M059J (cell line): Measurements from ENCODE around the gene TMEM115. TPM values are rescaled to one million over a fixed set of nuclear protein-coding genes. Genes with fewer than 3 reads are reported as not detected.

Experiments
- DNase-seq: peaks from one replicate; pipeline ENCODE4 v3.0.0-alpha.2; 2012; ENCODE audit warnings: low read depth
- total RNA-seq: library from RNA; depleted of rRNA; stranded (reverse); fragments of >200 nt; shearing (Covaris generic); gene quantifications from 2 replicates; pipeline ENCODE4 v1.2.3, GENCODE V29; 2014

TMEM115 gene
- total RNA-seq, 1 experiment from 2014 or later: 38.2 TPM

DNA sequence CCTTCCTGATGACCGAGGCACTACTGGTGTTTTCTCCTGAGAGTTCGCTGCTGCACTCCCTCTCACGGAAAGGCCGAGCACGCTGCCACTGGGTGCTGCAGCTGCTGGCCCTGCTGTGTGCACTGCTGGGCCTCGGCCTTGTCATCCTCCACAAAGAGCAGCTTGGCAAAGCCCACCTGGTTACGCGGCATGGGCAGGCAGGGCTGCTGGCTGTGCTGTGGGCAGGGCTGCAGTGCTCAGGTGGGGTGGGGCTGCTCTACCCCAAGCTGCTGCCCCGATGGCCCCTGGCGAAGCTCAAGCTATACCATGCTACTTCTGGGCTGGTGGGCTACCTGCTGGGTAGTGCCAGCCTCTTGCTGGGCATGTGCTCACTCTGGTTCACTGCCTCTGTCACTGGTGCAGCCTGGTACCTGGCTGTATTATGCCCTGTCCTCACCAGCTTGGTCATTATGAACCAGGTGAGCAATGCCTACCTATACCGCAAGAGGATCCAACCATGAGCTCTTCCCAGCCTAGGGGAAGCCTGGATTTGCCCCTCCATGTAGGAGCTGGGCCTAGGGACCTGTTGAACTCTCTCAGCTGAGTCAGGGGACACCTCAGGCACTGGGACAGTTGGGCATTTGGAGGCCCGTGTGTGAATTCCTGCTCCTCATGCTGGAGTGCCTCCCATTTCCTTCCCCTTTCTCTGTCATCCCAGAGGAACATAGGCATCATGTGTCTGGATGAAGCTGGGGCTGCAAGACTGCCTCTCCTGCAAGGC, 5.9 kb downstream of the TMEM115 start:
- DNase-seq: no peak

DNA sequence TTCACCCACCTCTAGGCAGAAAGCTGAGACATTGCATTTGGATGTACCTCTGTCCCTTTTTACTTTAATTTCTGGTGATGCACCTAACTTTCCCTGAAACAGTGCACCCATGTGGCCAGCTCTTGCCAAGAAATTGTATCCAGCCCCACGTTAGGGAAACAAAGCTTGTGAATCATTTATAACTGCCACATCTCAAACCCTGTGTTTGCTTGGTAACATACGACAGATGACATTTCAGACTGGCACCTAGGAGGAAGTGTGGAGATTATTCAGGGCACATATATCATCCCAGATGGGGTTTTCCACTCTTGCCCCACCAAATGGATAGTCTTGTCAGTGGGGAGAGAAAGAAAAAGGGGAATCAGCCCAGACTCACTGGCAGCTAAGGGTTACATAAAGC, 6.5 kb downstream of the TMEM115 start:
- DNase-seq: peak; percentile 43

DNA sequence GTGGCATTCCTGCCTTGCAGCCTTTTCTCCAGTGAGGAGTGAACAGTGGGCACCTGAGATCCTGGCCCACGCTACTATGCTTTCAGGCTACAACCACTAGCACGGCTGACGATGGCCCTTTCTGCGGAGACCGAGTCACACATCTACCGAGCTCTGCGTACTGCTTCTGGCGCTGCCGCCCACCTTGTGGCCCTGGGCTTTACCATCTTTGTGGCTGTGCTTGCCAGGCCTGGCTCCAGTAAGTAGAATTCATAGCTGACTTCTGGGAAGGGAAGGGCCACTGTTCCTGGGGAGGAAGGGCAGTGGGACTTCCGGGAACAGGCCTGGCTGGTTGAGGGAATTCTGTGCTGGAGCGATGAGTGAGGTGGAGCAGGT, 8.0 kb downstream of the TMEM115 start:
- DNase-seq: no peak

DNA sequence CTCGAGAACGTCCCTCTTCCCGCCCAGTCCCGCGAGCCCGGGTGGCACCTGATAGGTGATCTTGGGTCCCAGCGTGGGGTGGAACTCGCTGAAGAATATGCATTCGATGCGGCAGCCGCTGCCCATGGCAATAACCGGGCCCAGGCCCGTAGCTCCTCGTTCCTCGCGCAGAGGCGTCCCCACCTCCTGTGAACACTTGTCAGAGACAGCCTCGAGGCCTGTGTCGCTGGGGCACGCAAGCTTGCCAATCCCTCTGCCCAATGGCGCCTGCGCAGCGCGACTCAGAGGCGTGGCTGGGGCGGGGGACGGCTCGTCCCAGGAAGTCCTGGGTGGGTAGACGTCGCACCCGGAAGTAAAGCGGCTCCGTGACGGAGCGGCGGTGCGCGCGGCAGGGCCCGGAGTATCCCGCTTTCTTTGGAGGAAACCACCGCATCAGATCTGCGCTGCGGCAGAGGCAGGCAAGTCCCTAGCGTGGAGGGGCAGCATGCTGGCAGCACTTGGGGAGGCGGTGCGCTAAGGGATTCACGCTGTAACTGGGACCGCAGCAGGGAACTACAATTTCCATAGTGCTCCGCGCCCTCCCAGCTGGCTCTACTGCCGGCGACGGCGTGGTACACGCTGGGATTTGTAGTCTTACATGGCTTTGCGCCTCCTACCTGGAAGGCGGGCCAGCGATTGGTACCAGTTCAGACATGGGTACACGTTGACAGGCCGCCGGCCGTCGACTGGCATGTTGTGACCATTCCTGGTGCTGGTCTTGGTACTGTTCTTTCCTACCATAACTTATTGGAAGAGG, 8.6 kb downstream of the TMEM115 start, which contains the start of the genes CYB561D2 and NPRL2:
Gene CYB561D2 (plus strand): TSS at position 336 of the 796 bp plus-strand sequence. CDS start 572 bp downstream, outside the sequence.
Gene NPRL2 (minus strand): TSS at position 249 of the 796 bp plus-strand sequence. CDS start 123 bp downstream, at position 126.
- DNase-seq: peak; percentile 91

DNA sequence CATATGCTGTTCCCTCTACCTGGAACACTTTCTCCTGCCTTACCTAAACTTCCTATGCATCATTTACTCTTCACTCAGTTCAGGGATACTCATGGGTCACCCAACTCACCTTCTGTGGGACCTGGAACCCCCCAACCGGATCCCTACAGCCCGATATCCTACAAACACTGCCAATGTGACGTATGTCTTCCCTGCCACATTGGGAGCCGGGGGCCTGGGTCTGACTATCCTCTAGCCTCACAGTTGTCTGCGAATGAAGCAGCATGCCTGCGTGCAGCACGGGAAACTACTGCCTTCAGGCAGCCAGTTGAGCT, 9.2 kb downstream of the TMEM115 start:
- no peak for DNase-seq

DNA sequence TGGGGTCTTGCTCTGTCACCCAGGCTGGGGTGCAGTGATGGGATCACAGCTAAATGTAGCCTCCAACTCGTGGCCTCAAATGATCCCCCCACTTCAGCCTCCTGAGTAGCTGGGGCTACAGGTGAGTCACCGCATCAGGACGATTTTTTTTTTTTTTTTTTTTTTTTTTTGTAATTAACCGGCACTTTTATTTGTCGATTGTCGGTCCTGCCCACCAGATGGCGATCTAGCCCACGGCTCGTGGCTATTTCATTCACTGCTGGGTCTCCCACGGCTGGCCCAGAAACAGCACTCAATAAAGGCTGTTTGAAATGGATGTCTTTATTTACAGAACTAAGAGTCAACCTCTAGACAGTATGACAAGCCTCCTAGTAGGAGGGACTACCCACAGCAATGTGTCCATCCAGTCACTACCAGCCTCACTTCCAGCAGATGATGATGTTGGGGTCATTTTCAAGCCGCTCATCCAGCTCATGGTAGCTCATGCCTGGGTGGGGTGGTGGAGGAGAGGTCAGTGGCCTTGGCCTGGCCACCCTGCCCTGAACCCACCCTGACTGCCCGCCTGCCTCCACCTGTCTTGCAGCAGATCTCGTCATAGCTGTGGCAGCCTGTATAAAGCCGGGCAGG, 12.0 kb downstream of the TMEM115 start:
- DNase-seq: peak; percentile 72

DNA sequence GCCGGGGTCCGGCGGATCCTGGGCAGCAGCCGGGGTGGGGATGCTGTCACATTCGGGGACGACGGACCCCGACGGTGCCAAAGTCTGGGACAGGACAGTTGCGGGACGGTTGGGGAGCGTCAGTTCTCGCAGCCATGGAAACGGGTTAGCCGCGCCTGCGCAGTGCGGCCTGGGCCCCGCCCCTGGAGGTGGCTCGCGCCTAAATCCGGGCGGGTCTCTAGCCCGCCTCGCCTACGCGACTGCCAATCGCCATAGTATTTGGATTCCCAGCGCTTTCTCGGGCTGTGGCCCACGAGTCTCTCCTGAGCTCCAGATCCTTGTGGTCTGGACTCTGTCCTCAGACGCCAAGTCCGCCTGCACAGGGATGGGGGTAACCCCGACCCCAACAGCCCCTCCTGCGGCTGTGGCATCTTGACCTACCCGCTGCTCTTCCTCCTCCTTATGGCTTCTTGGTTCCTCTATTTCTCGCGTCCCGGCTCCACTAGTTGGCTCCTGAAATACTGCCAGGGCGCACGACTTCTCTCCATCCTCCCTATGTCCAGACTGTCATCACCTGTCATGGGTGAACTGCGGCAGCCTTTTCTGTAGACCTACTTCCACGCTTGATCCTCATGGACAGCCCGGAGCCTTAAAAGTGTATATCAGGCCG, 13.6 kb downstream of the TMEM115 start, which contains the start of gene ZMYND10:
Gene ZMYND10 (minus strand): TSS at position 147 of the 649 bp plus-strand sequence. CDS start 153 bp downstream, outside the sequence.
- DNase-seq: peak; percentile 56

DNA sequence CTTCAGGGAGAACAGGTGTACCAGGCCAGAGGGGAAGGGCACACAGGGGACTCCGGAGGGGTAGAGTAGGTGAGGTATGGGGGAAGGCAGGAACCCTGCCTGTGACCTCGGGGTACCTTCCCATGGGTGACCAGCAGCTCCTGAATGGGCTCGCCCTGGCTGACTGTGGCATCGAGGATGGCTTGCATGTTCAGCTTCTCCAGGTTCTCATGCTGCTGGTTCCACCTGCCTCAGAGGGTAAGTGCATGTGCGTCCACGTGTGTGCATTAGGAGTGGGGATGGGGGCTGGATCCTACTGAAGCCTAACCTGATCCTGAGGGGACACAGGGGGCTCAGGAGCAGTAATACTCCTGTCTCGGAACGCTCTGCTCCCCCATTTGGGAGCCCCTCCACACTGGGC, 14.3 kb downstream of the TMEM115 start:
- DNase-seq: no peak

DNA sequence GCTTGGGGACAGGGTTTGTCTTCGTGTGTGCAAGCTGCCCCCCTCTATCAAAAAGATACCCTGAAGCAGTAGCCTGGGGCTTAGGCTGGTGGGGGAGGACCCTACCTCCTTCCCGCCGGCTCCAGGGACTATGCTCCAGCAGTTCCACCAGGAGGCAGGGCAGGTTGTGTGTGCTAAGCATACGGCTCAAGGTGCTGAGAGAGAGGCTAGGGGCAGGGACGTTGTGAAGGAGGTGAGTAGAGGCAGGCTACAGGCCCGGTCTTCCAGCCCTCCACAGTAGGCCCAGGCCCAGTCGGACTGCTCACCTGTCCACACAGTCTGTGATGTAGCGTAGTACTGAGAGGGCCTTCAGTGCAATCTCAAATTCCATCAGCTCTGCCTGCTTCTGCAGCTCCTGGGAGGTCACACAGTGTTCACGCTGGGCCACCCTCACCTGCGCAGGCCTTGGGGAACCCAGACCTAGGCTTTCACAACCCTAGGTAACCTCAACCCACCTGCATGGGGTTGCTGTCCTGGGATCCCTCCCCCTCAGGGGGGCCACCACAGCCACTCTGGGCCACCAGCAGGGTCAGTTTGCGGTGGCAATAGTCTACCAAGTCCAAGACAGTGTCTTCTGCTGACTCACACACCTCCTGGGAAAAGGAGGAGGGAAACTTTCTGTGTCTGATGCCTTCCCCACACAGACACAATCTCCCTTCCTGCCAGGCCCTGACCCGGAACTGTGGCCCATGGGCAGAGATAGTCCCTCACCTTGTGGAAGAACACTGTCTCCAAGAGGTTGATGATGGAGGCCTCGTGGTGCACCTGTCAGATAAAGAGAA, 16.3 kb downstream of the TMEM115 start:
- DNase-seq: no peak

DNA sequence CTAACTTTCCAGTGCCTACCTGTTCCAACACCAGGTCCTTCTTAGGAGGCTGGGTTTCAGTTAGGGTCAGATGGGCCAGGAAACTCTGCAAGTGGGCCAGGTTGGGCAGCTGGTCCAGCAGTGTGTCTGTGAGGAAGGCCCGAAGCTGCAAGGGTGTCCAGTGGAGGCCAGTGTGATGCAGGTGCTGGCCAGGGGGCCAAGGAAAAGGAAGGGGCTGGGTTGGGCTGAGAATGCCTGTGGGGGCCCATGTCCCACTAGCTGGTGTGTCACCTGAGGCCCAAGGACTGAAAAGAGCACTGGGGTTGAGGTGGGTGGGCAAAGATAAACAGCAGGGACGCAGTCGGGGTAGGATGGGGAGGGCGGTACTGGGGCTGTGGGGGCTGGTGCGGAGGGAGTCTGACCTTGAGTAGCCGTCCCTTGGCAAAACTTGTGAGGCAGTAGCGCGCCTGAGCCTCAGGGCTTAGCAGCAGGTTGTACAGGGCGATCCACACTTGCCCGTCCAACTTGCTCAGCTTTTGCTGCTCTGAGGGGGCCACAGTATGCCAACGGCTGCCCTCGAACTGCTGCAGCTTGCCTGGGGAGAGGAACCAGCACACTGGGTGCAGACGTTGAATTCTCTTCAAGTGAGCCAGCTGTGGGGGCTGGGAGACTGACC, 17.2 kb downstream of the TMEM115 start:
- DNase-seq: no peak

DNA sequence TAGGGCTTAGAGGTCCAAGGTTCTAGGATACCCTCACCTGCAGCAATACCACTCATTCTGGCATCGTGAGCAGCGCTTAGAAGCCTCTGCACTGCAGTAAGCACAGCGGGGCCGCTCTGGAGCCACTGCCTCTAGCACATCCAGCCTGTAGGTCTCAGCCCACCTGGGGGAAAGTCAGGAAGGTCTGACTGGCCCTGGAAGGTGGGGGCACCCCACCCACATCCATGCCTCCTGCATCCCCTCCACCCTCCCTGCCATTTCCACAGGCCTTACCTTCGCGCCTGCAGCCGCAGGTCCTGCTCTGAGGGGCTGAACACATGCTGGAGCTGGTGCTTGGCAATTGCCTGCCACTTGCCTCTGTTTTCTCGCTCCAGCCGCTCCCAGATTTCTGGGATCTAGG, 17.8 kb downstream of the TMEM115 start:
- DNase-seq: no peak

DNA sequence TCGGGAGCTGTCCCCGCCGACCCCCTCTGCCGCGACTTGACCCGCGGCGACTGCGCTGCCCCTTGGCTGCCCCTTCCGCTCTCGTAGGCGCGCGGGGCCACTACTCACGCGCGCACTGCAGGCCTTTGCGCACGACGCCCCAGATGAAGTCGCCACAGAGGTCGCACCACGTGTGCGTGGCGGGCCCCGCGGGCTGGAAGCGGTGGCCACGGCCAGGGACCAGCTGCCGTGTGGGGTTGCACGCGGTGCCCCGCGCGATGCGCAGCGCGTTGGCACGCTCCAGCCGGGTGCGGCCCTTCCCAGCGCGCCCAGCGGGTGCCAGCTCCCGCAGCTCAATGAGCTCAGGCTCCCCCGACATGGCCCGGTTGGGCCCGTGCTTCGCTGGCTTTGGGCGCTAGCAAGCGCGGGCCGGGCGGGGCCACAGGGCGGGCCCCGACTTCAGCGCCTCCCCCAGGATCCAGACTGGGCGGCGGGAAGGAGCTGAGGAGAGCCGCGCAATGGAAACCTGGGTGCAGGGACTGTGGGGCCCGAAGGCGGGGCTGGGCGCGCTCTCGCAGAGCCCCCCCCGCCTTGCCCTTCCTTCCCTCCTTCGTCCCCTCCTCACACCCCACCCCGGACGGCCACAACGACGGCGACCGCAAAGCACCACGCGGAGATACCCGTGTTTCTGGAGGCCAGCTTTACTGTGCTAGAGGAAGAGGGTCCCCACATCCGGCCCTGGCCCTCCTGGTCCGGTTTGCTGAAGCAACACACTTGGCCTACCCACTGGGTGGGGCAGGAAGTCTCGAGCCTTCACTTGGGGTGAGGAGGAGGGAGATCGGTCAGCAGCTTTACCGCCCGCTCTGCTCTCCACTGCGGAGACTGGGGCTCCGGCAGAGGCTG, 18.6 kb downstream of the TMEM115 start, which contains the start of gene RASSF1:
Gene RASSF1 (minus strand): TSS at position 389 of the 882 bp plus-strand sequence. CDS start 31 bp downstream, at position 358.
- no peak for DNase-seq

DNA sequence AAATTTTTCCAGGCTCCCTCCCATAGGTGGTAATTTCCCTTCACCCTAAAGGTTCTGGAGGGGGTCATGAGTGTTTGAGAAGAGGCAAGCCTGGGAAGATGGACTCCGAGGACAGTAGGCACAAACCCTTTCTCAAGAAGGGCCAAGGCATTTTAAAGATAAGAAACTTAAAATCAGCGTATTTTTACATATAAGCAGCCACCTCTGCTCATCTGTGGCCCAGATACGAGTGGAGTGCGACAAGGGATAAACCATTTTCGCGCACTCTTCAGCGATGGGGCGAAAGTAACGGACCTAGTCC, 19.2 kb downstream of the TMEM115 start:
- DNase-seq: no peak

DNA sequence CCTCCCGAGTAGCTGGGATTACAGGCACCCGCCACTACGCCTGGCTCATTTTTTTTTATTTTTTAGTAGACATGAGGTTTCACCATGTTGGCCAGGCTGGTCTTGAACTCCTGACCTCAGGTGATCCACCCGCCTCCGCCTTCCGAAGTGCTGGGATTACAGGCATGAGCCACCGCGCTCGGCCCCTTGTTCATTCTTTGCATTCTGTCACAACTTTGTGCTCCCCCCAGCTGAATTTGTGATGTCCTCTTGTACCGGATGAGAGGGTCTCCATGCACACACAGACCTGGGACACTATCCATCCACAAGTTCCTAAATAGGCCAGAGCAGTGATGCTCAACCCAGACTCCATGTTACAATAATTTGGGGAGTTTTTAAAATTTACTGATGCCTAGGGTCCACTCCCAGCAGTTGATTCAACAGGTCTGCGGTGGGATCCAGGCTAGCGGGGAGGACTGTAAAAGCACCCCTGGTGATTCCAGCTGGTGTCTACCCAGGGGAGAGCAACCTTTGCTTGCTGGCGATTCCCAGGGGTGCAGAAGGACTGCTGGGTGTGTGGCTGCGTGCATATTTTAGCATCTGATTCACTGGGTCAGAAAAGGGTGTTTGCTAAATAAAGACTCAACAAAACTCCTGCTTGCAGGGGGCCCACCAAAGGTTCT, 19.7 kb downstream of the TMEM115 start:
- DNase-seq: no peak

DNA sequence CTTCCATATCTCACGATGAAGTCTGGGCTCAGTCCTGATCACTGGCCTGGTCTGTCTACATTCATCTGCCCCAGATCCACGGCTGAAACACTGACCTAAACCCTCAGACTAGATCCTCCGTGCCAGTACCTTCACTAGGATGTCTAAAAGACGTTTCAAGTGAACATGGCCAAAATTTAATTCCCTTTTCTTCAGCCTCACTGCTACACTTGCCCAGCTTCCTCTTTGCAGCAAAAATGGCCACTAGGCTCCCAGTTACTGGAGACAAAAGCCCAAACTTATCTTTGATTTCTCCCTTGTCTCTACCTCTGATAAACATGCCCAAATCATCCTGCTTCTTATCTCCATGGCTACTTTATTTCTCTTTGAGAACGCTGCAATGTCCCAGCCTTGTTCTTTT, 20.4 kb downstream of the TMEM115 start:
- no peak for DNase-seq

DNA sequence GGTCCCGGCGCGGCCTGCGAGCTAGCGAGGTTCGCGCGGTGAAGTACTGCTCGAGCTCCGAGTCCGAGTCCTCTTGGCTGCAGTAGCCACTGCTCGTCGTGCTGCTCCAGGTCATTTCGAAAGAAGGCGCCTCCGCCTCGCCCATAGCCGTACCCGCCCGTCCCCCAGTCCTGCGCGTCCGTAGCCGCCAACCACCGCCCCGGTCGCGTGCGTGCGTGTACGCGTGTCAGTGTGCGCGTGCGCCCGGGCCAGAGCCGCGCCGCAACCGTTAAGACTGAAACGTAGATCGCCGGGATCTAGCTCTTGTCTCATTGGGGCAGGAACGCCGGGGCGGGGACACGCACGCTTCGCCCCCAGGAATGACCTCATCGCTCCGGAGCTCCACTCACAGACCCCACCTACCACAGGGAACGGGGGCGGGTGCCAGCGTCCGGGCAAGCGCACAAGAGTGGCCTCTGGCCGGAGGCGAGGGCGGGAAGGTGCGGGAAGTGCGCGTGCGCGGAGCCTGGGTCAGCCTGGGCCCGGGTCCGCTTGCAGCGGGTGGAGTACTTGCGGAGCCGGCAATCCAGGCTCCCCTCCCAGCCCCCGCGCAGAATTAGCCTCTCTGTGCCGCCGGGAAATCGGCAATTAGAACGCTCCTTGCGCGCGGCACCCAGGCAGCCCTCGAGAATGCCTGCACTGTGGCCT, 22.0 kb downstream of the TMEM115 start:
- DNase-seq: peak; percentile 97

DNA sequence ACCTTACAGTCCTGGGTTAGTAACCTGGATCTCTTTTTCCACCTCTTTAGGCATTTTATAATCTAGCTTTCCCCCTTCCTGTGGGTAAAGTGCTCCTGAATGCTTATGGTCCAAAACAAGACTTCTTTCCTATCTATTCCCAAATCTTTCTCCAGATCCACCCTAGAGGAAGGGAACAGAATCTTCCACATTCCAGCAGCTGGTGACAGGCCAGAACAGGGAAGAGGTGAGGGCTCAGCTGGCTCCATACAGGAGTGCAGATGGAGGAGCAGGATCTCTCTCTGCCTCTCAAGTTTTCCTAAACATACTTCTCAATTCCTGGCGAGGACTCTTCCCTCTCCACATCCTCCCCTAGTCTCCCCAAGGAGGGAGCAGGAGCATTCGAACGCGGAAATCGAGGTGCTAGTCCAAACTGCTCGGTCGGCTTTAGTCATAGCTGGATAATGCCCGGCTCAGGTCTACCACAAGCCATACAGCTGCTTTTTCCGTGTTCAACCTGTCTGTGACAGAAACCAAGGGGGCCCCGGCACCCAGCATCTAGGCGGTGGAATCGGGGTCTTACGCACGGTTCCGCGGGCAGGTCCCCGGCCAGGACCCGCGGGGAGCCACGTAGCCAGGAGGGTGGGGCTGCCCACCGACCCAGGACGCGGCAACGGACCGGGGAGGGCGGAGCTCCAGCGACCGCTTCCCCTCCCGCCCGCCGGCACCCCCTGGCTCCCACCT, 22.7 kb downstream of the TMEM115 start:
- peak; percentile 44 for DNase-seq
